Stimulated activated CD4-positive, alpha-beta T cell treated with anti-CD3 and anti-CD28 coated beads, Interleukin-4, amount 100 ng/mL, for 24 hours (primary cell): ENCODE results near the gene ACER1.
"Not testable (repeated sequence)": the region's sequence is repeated elsewhere in the genome, so short reads cannot be mapped to it uniquely, and the experiment has no call there.

Source experiments
- DNase-seq: peaks from one replicate; pipeline ENCODE4 v3.0.0-alpha.2; 2020

ACER1 gene

GRCh38 chr19:6355321-6356040, 22.1 kb upstream of the ACER1 start:
- not testable (repeated sequence) for DNase-seq

GRCh38 chr19:6354098-6354674, 20.8 kb upstream of the ACER1 start:
- no peak for DNase-seq

GRCh38 chr19:6352381-6353165, 19.2 kb upstream of the ACER1 start:
- no peak for DNase-seq

GRCh38 chr19:6350688-6351087, 17.3 kb upstream of the ACER1 start:
- no peak for DNase-seq

GRCh38 chr19:6349271-6349670, 15.9 kb upstream of the ACER1 start:
- DNase-seq = not testable (repeated sequence)

GRCh38 chr19:6343462-6343861, 10.1 kb upstream of the ACER1 start:
- DNase-seq = no peak

GRCh38 chr19:6340493-6341201, 7.2 kb upstream of the ACER1 start:
- DNase-seq = no peak

GRCh38 chr19:6334490-6335285, 1.3 kb upstream of the ACER1 start:
- DNase-seq = no peak

- DNase-seq = no peak
Observed at GRCh38 chr19:6326815-6327214, 6.6 kb downstream of the ACER1 start.

GRCh38 chr19:6325614-6326013, 7.8 kb downstream of the ACER1 start:
- DNase-seq = no peak

GRCh38 chr19:6324757-6325156, 8.7 kb downstream of the ACER1 start:
- DNase-seq = no peak

- DNase-seq = no peak
Observed at GRCh38 chr19:6322284-6322683, 11.1 kb downstream of the ACER1 start.

GRCh38 chr19:6319376-6319775, 14.0 kb downstream of the ACER1 start:
- DNase-seq = no peak

GRCh38 chr19:6318772-6319171, 14.6 kb downstream of the ACER1 start:
- no peak for DNase-seq

GRCh38 chr19:6315646-6316045, 17.8 kb downstream of the ACER1 start:
- DNase-seq = not testable (repeated sequence)

- DNase-seq = no peak
Observed at GRCh38 chr19:6313398-6313969, 19.9 kb downstream of the ACER1 start.

- no peak for DNase-seq
Observed at GRCh38 chr19:6312018-6312417, 21.4 kb downstream of the ACER1 start.

- no peak for DNase-seq
Observed at GRCh38 chr19:6298413-6298812, 35.0 kb downstream of the ACER1 start.

GRCh38 chr19:6297202-6297601, 36.2 kb downstream of the ACER1 start:
- no peak for DNase-seq

- no peak for DNase-seq
Observed at GRCh38 chr19:6292006-6292405, 41.4 kb downstream of the ACER1 start.

- no peak for DNase-seq
Observed at GRCh38 chr19:6288737-6289136, 44.7 kb downstream of the ACER1 start.

- DNase-seq = no peak
Observed at GRCh38 chr19:6287269-6287885, 46.0 kb downstream of the ACER1 start.
